NCI-H187 (cell line): ENCODE data around the gene TLCD2.
"Not testable (repeated sequence)": the region's sequence is repeated elsewhere in the genome, so short reads cannot be mapped to it uniquely, and the experiment has no call there.

Experiments
- DNase-seq, 2 experiments: peaks; one replicate each; lab custom pipeline; 2025; lab: John Stamatoyannopoulos, UW

TLCD2 gene

GRCh38 chr17:1735834-1736347 is 25.7 kb upstream of the TLCD2 start:
- DNase-seq, result no peak

- DNase-seq, result no peak
Observed at GRCh38 chr17:1735418-1735817, 25.2 kb upstream of the TLCD2 start.

GRCh38 chr17:1733759-1734158 is 23.6 kb upstream of the TLCD2 start:
- no peak for DNase-seq

GRCh38 chr17:1732833-1733321 is 22.7 kb upstream of the TLCD2 start:
- DNase-seq, result no peak

GRCh38 chr17:1732241-1732832 is 22.2 kb upstream of the TLCD2 start:
- DNase-seq, result no peak

- DNase-seq, result no peak
Observed at GRCh38 chr17:1731194-1731506, 21.0 kb upstream of the TLCD2 start.

GRCh38 chr17:1730326-1731193 is 20.4 kb upstream of the TLCD2 start:
- DNase-seq, result no peak

- DNase-seq, result no peak
Observed at GRCh38 chr17:1729966-1730325, 19.8 kb upstream of the TLCD2 start.

GRCh38 chr17:1727876-1728630 is 17.9 kb upstream of the TLCD2 start:
- DNase-seq, result no peak

- DNase-seq, result no peak
Observed at GRCh38 chr17:1727258-1727789, 17.1 kb upstream of the TLCD2 start.

- DNase-seq, result no peak
Observed at GRCh38 chr17:1726626-1727257, 16.6 kb upstream of the TLCD2 start.

- DNase-seq, result no peak
Observed at GRCh38 chr17:1725642-1726511, 15.7 kb upstream of the TLCD2 start.

GRCh38 chr17:1724869-1725641 is 14.9 kb upstream of the TLCD2 start:
- DNase-seq, result no peak

GRCh38 chr17:1724351-1724868 is 14.2 kb upstream of the TLCD2 start, which contains the start of gene WDR81:
WDR81 (plus strand) TSS chr17:1724704; CDS start chr17:1724960, 256 bp downstream.
- DNase-seq, result peak in 1 of 2 experiments; percentile 30

- DNase-seq, result not testable (repeated sequence)
Observed at GRCh38 chr17:1722022-1722421, 11.8 kb upstream of the TLCD2 start.

GRCh38 chr17:1720856-1721386 is 10.7 kb upstream of the TLCD2 start:
- DNase-seq, result peak in 1 of 2 experiments; percentile 7

GRCh38 chr17:1718362-1719165 is 8.4 kb upstream of the TLCD2 start:
- DNase-seq, result no peak

GRCh38 chr17:1716912-1717695 is 6.9 kb upstream of the TLCD2 start:
- peak; percentile 72 for DNase-seq
